ENCODE results near the gene EPYC. TPM values are rescaled to one million over a fixed set of nuclear protein-coding genes. Genes with fewer than 3 reads are reported as not detected.

The EPYC gene
- total RNA-seq, 4 donors from 2014 or later, result not detected

DNA sequence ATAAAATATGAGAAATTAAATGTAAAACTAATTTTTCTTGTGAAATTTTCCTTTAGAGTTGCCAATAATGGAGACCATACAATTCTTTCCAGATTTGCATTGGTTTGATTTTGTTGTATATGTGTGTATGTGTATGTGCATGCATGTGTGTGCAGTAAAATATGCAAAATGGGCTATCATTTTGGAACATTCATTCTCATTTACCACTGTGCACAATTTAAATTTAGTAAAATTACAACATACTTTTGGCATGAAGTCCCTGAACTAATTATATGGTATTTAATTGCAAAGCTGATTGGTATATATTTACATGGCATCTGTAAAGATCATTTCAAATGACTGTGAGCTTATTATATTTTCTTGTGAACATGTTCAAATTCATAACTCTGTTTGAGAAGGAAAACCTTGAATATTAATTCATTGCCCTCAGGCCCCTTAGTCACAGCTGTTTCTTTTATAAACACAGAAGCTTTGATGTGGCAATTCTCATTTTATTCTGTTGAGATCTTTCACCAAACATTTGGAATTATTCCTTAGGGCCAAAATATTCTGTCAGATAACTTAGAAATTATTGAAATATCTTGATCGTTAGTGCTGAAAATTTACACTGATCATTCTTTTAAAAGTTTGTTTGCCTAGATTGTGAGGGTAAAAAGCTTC lies 35.5 kb upstream of the EPYC start:
- Histone ChIP-seq H3K9me3 (no peaks in the 10 kb centered on the region), H3K27me3 (no peaks in the 10 kb centered on the region), H3K4me1 (no peaks in the 10 kb centered on the region), H3K36me3 (no peaks in the 10 kb centered on the region), H3K27ac (no peak overlapping the region), H3K4me3 (no peak overlapping the region)
- DNase-seq, result no peak
- no peak for TF ChIP-seq POLR2A (IDR thresholded peaks at IDR 0.05)
- TF ChIP-seq, protein P1, sequence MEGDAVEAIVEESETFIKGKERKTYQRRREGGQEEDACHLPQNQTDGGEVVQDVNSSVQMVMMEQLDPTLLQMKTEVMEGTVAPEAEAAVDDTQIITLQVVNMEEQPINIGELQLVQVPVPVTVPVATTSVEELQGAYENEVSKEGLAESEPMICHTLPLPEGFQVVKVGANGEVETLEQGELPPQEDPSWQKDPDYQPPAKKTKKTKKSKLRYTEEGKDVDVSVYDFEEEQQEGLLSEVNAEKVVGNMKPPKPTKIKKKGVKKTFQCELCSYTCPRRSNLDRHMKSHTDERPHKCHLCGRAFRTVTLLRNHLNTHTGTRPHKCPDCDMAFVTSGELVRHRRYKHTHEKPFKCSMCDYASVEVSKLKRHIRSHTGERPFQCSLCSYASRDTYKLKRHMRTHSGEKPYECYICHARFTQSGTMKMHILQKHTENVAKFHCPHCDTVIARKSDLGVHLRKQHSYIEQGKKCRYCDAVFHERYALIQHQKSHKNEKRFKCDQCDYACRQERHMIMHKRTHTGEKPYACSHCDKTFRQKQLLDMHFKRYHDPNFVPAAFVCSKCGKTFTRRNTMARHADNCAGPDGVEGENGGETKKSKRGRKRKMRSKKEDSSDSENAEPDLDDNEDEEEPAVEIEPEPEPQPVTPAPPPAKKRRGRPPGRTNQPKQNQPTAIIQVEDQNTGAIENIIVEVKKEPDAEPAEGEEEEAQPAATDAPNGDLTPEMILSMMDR (IDR thresholded peaks at IDR 0.05), result no peak

DNA sequence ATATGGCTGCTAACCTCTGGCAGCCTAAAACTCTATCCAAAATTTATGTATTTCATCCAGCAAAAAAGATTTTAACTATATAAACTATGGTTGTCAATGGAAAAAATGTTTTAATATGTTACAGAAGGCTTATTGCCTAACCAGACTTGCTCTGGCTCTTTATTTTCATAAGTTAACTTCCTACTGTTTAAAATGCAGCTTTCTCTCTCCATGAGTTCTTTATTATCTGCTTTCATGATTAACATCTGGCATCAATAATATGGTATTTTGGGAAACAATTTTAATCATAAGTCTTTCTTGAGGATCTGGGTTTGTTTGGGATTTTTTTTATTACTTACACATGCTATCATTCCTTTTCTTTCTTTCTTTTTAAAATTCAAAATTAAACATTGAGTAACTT lies 32.5 kb upstream of the EPYC start:
- no peak for DNase-seq

DNA sequence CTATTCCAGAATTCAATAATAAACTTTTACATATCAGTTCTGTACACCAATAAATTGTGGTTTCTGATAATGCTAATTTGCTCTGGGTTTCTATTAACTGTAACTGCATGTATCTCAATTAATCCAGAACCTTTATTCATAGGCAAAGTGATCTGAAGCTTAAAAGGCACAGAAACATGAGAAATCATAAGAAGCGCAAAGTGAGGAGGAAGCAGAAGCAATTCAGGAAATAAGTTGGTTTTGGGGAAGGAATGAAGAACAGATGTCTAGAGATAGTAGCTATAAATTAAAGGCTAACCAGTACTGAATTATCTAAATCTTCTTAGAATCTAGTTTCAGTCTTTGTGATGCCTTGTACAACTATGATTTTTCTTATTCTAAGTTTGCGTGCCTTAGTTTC lies 28.5 kb upstream of the EPYC start:
- Histone ChIP-seq H3K9me3 (no peaks in the 10 kb centered on the region), H3K27ac (no peak overlapping the region), H3K36me3 (no peaks in the 10 kb centered on the region), H3K4me3 (no peak overlapping the region), H3K4me1 (no peaks in the 10 kb centered on the region), H3K27me3 (no peaks in the 10 kb centered on the region)
- TF ChIP-seq, protein P1 (IDR thresholded peaks at IDR 0.05), result no peak
- no peak for TF ChIP-seq POLR2A (IDR thresholded peaks at IDR 0.05)
- DNase-seq, result no peak

More for the DNA sequence above, 32.5 kb upstream of the EPYC start:
- Histone ChIP-seq H3K27me3 (no peaks in the 10 kb centered on the region), H3K4me1 (no peaks in the 10 kb centered on the region), H3K27ac (no peak overlapping the region), H3K36me3 (no peaks in the 10 kb centered on the region), H3K9me3 (no peaks in the 10 kb centered on the region), H3K4me3 (no peak overlapping the region)
- TF ChIP-seq, protein P1 (IDR thresholded peaks at IDR 0.05), result no peak
- TF ChIP-seq POLR2A (IDR thresholded peaks at IDR 0.05), result no peak

DNA sequence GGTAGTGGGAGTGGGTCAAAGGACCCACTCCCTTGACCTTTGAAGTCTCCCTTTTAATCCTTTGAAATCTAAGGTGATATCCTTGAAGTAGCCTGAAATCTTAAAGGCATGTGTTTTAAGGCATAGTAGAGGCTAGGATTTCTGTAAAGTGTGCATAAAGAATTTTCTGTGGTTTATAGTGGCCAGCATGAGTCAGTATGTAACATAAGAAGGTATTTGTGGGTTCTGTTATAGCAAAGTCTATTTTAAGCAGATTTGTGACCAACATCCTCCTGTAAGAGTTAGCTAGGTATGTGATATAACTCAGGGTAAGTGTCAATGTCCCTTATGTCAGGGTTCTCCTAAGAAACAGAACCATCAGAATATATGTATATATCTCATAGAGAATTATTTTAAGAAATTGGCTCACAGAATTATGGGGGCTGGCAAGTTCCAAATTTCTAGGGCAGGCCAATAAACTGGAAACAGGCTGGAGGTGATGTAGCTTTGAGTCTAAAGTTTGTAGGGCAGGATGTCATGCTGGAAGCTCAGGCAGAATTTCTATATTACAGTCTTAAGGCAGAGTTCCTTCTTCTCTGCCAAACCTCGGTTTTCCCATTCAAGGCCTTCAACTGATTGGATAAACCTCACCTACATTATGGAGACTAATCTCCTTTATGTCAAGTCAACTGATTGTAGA lies 18.7 kb upstream of the EPYC start:
- no peak overlapping the region for H3K27ac ChIP-seq
- H3K27me3 ChIP-seq, result no peaks in the 10 kb centered on the region
- TF ChIP-seq, protein P1 (IDR thresholded peaks at IDR 0.05), result no peak
- TF ChIP-seq POLR2A (IDR thresholded peaks at IDR 0.05), result no peak
- H3K36me3 ChIP-seq, result no peaks in the 10 kb centered on the region
- H3K9me3 ChIP-seq, result no peaks in the 10 kb centered on the region
- no peak for DNase-seq
- H3K4me3 ChIP-seq, result no peak overlapping the region
- H3K4me1 ChIP-seq, result no peaks in the 10 kb centered on the region

DNA sequence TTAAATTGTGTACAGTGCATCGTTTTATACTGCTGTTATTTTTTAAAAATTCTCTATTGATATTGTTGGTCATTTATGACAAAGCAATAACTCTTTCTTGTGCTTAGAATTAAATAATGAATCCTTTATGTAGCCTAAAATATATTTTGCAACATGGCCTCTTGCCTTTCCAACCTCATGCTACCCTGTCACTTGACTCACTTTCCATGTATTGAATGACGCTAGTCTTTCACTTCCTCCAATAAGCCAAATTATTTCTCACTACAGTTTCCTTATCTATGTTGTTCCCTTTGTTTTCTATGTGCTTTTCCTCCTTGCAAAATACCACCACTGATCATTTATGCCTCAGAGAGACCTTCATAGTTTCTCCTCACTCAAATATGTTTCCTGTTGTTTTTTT lies 16.3 kb upstream of the EPYC start:
- Histone ChIP-seq H3K9me3 (no peaks in the 10 kb centered on the region), H3K27ac (no peak overlapping the region), H3K4me3 (no peak overlapping the region), H3K4me1 (no peaks in the 10 kb centered on the region), H3K27me3 (no peaks in the 10 kb centered on the region), H3K36me3 (no peaks in the 10 kb centered on the region)
- DNase-seq, result no peak
- TF ChIP-seq, protein P1 (IDR thresholded peaks at IDR 0.05), result no peak
- TF ChIP-seq POLR2A (IDR thresholded peaks at IDR 0.05), result no peak
